Measurements from ENCODE around the gene MYO7A. TPM values are rescaled to one million over a fixed set of nuclear protein-coding genes. Genes with fewer than 3 reads are reported as not detected.

Gene MYO7A
- total RNA-seq, 1 donor from 2014 or later, result 3.2 TPM

- no peak overlapping the region for H3K27ac ChIP-seq (replicated peaks)
- no peak overlapping the region for H3K4me3 ChIP-seq
- no peaks in the 10 kb centered on the region for H3K9me3 ChIP-seq (replicated peaks)
- TF ChIP-seq, protein P1, sequence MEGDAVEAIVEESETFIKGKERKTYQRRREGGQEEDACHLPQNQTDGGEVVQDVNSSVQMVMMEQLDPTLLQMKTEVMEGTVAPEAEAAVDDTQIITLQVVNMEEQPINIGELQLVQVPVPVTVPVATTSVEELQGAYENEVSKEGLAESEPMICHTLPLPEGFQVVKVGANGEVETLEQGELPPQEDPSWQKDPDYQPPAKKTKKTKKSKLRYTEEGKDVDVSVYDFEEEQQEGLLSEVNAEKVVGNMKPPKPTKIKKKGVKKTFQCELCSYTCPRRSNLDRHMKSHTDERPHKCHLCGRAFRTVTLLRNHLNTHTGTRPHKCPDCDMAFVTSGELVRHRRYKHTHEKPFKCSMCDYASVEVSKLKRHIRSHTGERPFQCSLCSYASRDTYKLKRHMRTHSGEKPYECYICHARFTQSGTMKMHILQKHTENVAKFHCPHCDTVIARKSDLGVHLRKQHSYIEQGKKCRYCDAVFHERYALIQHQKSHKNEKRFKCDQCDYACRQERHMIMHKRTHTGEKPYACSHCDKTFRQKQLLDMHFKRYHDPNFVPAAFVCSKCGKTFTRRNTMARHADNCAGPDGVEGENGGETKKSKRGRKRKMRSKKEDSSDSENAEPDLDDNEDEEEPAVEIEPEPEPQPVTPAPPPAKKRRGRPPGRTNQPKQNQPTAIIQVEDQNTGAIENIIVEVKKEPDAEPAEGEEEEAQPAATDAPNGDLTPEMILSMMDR (IDR thresholded peaks at IDR 0.05; ENCODE audit: borderline replicate concordance), result no peak
- intact Hi-C loops (cut with micrococcal nuclease), result no loop called here
- H3K4me1 ChIP-seq, result no peaks in the 10 kb centered on the region
- H3K27me3 ChIP-seq (ENCODE audit: low read depth), result no peaks in the 10 kb centered on the region
- H3K36me3 ChIP-seq, result no peaks in the 10 kb centered on the region
- peak; percentile 9 for DNase-seq
Observed at GRCh38 chr11:77100166-77101042, 27.6 kb upstream of the MYO7A start.

DNA sequence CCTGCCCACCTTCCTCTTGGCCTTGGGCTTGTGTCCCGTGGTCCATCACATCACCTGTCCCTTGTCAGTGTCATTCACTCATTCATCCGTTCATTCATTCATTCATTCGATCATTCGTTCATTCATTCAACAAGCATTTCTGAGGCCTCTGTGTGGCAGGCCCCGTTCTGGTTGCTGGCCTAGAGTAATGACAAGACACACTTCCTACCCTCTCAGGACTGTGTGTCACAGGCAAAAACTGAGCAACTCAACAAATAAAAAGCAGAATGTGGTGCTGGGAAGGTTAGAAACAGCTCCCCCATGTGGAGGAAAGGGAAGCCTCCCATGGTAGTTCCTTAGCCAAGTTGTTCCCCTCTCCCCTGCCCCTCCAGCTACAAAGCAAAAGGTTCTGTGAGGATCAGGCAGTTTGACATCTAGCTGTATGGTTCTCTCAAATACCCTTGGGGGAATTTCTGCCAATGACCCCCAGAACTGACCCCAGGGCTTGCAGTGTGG, 27.0 kb upstream of the MYO7A start:
- no peaks in the 10 kb centered on the region for H3K9me3 ChIP-seq (replicated peaks)
- no peak overlapping the region for H3K27ac ChIP-seq (replicated peaks)
- no peak overlapping the region for H3K4me3 ChIP-seq
- no peaks in the 10 kb centered on the region for H3K27me3 ChIP-seq (ENCODE audit: low read depth)
- no peaks in the 10 kb centered on the region for H3K4me1 ChIP-seq
- TF ChIP-seq, protein P1 (IDR thresholded peaks at IDR 0.05; ENCODE audit: borderline replicate concordance), result peak; percentile 26
- H3K36me3 ChIP-seq, result no peaks in the 10 kb centered on the region
- no peak for DNase-seq
- intact Hi-C loops (cut with micrococcal nuclease), result no loop called here

GRCh38 chr11:77102246-77103210, 25.5 kb upstream of the MYO7A start, which contains the start of gene OMP:
OMP (plus strand) TSS chr11:77102840; CDS start chr11:77102840, 0 bp downstream.
- TF ChIP-seq, protein P1 (IDR thresholded peaks at IDR 0.05; ENCODE audit: borderline replicate concordance), result no peak
- no peak within 1 kb of the TSS for H3K27ac ChIP-seq (replicated peaks)
- DNase-seq, result no peak
- no peak within 1 kb of the TSS for H3K4me3 ChIP-seq
- H3K9me3 ChIP-seq (replicated peaks), result no peaks in the 10 kb centered on the region
- intact Hi-C loops (cut with micrococcal nuclease), result no loop called here
- no peaks in the 10 kb centered on the region for H3K36me3 ChIP-seq
- no peaks in the 10 kb centered on the region for H3K4me1 ChIP-seq
- H3K27me3 ChIP-seq (ENCODE audit: low read depth), result no peaks in the 10 kb centered on the region

DNA sequence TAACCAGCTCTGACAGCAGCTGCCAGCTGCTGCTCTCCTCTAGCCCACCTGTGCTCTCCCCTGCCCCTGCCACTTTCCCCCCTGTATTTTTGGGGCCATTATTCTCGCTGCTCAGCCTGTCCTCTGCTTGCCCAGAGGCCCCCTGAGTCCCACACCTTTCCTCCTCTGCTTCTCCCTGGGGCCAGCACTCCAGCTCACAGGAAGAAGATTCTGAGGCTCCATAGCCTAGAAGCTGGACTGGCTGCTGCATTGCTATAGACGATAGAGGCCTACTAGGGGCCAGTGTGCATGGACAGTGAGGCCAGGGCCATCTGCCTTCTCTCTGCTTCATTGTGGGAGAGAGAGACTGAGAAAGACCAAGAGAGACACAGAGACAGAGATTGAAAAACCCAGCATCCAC, 24.7 kb upstream of the MYO7A start:
- TF ChIP-seq, protein P1 (IDR thresholded peaks at IDR 0.05; ENCODE audit: borderline replicate concordance), result no peak
- intact Hi-C loops (cut with micrococcal nuclease), result no loop called here
- Histone ChIP-seq H3K36me3 (no peaks in the 10 kb centered on the region), H3K4me1 (peaks cover 7% of the 10 kb centered on the region), H3K4me3 (no peak overlapping the region), H3K9me3 (replicated peaks) (no peaks in the 10 kb centered on the region), H3K27me3 (ENCODE audit: low read depth) (no peaks in the 10 kb centered on the region), H3K27ac (replicated peaks) (no peak overlapping the region)
- DNase-seq, result no peak

DNA sequence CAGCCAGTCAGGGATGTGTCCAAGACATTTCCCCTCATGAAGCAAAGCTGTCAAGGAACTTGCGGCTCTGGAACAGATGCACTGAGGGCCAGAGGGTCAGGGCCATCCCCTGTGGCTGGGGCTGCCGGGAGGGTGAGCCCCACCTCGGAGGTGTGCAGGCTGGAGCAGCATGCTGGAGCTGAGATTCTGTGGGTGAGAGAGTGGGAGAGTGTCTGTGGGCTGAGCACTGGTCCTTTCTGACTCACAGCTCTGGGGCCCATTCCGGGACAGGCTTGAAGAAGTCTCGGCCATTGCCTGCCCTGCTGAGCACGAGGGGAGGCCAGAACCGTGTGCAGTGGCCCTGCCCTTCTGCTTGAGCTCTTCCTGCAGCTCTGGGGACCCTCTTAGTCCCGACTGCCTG, 23.3 kb upstream of the MYO7A start:
- DNase-seq, result no peak
- H3K27ac ChIP-seq (replicated peaks), result no peak overlapping the region
- H3K4me3 ChIP-seq, result no peak overlapping the region
- H3K9me3 ChIP-seq (replicated peaks), result no peaks in the 10 kb centered on the region
- no peaks in the 10 kb centered on the region for H3K36me3 ChIP-seq
- intact Hi-C loops (cut with micrococcal nuclease), result no loop called here
- H3K27me3 ChIP-seq (ENCODE audit: low read depth), result no peaks in the 10 kb centered on the region
- H3K4me1 ChIP-seq, result peaks cover 12% of the 10 kb centered on the region
- TF ChIP-seq, protein P1 (IDR thresholded peaks at IDR 0.05; ENCODE audit: borderline replicate concordance), result no peak

All from left ventricle myocardium inferior (tissue), 1 donor.